GM18873 (cell line): ENCODE measurements around the gene NPLOC4.

Experiments
- ATAC-seq: cut with Tn5 transposase; IDR thresholded peaks from one replicate; pipeline ENCODE4 v1.9.1; 2021; ENCODE audit warnings: mild to moderate bottlenecking, moderate library complexity, moderate number of reproducible peaks; ENCODE audit not compliant: unreplicated experiment, low FRiP score

The NPLOC4 gene

DNA sequence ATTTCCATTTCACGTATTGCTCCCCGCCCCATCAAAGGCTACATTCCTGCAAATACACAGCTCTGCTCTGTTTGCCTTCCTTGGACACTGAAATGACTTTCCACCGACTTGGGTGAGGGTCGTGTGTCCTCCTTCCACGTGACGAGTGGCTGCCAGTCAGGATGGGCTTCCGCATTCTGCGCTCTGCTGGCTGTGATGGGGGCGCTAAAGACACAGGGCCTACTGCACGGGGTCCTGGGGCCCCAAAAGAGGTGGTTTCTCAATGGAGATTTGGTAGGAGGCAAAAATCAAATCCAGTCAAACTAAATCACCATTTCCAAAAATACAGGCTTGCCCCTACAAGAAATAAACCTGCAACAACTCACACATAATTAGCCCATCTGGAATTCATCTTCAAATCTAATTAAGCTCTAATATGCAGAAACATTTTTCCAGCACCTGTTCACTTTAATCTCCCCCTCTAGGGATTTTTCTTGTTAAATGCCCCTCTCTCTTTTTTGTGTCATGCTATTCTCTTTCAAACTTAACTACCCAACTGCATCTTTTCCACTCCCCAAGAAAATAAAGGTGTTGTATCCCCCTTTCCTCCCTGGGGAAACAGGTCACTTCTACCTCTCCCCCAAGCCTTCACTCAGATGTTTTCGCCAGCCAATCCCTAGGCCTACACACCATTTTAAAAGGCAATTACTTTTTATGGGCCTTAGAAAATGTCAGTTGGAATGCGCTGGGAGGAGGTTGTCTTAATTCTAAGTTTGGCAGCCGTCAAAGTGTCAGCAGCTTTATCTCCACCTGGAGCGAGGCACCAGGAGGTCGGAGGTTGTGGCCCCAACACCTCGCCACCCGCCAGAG is 62.9 kb downstream of the NPLOC4 start:
- ATAC-seq, result no peak

GRCh38 chr17:81572563-81573168 is 64.2 kb downstream of the NPLOC4 start:
- ATAC-seq, result no peak

- ATAC-seq, result no peak
Observed at GRCh38 chr17:81570964-81571363, 65.9 kb downstream of the NPLOC4 start.

- ATAC-seq, result no peak
Observed at GRCh38 chr17:81569986-81570514, 66.9 kb downstream of the NPLOC4 start.

- ATAC-seq, result no peak
Observed at GRCh38 chr17:81568416-81568815, 68.5 kb downstream of the NPLOC4 start.

DNA sequence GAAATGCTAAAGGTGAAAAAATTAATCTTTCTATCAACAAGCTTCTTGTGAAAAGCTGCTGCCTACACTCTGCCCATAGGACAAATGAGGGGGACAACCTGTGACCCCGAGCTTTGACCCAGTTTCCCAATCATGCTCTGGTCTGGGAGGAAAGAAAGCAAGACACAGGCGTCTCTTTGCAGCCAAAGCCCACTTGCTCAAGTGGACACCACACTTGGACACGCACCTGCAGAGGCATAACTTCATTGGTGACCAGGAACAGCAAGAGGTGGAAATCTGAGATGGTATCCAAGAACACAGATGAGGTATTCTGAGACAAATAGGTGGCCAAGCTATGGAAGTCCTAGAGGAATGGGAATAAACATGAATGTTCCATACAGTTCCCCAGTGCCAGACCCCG is 69.7 kb downstream of the NPLOC4 start:
- ATAC-seq, result no peak

DNA sequence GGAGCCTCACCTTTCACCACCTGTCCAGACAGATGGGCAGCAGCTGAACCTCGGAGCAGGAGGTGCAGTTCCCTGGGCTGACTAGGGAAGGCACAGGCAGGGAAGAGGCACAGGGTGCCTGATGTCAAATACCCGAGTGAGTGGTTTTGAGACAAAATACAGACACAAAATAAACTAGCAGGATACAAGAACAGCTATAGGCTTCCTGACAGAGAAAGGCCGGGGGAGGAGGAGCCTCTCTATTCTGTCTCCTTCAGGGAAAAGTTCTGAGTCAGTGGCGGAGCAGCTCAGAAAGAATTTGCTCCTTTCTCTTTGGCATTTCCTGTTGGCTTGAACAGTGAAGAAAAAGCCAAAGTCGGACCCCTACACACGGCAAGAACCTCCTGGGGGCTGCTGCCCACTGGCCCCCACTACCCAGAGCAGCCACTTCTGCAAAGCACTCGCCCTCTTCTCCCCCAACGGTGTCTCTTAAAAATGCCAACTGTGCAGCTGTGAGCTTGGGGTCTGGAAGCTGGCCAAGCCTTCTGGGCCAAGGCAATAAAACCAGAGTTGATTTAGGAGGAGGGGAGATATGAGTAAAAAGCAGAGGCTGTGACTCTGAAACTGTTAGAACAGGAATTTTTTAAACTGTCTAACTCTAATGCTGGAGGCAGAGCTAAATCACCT is 70.3 kb downstream of the NPLOC4 start:
- ATAC-seq, result no peak

GRCh38 chr17:81565231-81565630 is 71.7 kb downstream of the NPLOC4 start:
- no peak for ATAC-seq

DNA sequence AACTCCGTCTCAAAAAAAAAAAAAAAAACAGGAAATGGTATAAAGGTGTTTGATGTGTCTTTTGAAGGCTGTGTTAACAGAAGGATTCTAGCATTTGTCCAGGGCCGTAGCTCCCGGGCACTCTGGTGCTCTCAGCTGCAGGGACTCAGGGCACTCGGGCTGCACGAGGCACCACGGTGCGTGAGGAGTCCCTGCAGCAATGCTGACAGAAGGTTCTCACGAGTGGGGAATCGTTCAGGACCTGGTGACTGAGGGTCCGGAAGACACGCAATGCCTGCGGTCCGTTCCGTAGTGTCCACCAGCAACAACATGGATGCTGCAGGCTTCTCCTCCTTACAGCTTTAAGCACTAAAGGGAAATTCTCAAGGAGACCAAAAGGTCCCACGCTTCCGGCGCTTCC is 72.1 kb downstream of the NPLOC4 start:
- no peak for ATAC-seq

GRCh38 chr17:81563861-81564586 is 72.9 kb downstream of the NPLOC4 start:
- ATAC-seq, result no peak

DNA sequence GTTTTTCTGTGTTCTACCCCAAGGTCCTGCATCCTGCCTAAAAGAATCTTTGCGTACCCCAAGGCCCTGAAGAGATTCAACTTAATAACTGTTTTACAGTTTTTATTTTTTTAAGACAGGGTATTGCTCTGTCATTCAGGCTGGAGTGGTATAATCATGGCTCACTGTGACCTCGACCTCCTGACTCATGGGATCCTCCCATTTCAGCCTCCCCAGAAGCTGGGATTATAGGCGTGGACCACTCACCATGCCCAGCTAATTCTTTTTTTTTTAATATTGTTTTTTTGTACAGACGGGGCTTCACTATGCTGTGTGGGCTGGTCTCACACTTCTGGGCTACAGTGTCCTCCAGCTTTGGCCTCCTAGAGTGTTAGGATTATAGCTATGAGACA is 75.4 kb downstream of the NPLOC4 start:
- no peak for ATAC-seq

DNA sequence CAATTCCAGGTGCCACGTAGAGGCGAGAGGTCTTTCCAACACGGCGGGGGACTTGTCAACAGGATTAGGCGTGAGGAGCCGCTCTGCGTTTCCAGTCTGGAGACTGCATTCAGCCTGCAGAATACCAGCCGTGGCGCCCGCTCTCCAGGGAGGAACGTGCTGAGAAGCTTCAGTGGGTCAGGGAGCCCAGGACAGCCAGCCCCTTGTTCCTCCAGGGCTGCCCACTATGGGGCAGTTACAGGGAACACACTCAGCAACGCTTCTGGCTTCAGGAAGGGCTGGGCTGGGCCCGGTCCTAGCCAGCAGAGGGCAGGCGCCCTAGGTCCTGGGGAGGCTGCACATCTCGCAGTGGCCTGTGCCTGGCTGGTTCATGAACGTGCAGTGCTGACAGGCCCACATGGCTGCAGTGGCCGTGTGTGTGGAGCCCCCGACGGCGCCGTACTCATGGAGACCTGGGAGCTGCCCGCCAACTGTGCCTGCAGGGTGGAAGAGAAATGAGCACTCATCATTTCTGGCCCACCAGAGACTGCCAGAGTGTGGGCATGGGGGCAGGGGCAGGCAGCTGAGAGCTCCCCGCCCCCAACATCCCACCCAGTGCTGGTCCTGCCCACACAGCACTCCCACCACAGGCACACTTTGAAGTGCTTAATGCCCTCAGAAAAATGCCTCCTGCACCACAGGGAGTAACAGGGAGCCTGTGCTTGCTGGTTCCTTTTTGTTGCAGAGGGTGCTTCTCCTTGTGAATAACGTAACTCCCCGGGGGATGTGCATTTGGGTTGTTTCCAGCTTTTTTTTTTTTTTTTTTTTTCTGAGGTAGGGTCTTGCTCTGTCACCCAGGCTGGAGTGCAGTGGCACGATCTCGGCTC is 77.7 kb downstream of the NPLOC4 start:
- no peak for ATAC-seq

DNA sequence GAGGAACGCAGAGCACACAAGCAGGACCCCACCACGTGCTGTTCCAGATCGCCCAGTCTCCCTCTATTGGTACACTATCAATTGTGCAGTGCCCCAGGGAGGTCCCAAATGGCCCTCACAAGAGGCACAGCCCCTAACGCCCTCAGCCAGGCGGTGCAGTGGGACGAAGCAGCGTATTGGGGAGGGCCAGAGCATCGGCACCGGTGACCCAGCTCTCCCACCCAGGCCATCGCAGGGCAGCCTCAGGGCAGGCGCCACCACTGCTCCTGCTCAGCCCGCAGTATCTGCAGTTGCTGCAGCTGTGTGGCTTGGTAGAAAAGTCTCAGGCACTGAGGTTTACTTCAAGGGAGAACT is 78.8 kb downstream of the NPLOC4 start:
- ATAC-seq, result no peak

DNA sequence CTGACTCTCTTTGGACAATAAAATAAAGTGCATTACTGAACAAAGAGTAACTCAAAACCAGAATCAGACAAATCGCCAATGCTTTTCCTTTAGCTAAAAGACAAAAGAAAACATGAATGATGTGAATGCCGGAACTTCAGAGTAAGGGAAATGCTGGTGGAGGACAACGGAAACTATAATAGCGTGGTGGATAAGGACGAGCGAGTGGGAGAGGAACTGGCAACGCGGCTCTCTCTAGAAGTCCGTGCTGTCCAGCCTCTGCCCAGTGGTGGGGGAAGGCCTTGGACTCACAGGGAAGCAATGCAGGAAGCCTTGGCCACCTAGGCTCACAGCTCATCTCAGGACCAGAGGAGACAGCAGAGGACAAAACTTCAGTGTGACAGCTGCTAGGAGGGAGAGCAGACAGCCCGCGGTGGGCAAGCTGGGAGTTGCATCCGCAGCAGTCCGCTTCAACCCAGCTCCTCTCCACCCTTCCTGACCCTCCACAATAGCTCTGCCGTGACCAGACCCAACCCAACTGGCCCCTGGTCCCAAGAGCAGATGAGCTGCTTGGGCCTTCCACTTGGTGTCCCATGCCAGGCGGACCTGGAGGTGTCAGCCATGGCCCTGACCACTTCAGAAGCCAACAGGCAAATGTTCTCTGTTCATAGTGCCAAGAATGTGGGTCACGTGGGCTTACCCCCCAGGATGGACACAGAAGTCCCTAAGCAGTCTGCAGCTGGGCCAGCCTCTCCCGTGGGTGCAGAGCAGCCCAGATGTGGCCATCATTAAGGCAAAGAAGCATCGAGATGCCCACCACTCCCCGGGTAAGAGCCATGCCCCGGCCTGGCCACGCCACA is 79.4 kb downstream of the NPLOC4 start:
- no peak for ATAC-seq

DNA sequence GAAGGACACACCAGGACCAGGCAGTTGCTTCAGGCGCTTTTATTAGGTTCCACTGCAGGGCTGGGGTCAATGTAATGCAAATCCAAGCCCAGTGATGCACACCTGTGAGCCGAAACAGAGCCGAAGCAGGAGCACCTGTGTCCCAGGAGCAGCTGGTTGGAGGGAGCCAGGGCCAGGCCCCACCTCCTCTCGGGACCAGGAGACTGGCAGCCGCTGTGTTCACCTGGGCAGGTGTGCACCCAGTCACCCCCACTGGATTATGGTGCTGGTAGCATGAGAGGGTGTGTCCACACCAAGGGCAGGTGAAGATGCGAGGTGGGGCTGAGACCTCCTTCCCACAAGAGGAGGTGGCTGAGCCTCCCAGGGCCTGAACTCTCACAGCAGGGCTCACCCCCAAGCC is 80.0 kb downstream of the NPLOC4 start:
- ATAC-seq, result no peak

- no peak for ATAC-seq
Observed at GRCh38 chr17:81556175-81556691, 80.7 kb downstream of the NPLOC4 start.

- ATAC-seq, result no peak
Observed at GRCh38 chr17:81553616-81554181, 83.2 kb downstream of the NPLOC4 start.

DNA sequence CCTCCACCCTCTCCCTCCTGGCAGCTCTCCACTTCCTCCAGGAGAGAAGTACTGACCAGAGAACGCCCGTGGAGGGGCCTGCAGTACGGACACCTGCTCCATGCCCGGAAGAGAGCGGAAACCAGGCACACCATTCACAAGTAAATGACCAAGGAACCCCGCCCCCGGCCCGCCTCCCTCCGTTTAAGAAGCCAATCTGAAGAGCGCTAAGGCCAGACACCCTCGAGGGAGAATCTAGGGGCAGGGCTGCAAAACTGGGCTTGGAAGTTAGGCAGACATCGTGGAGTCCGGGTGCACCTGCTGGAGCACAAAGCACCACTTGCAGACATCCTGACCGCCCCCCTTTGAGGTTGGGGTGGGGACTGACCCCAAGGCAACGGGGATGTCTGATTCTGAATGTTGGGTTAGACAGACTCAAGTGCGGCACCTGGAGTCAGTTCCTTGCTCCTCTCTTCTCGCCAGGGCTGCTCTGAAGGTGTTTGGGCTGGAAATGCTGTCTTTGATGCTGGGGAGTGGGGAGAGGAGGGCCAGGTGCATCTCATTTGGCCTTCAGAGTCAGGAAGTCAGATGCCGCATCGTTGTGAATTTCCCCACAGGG is 83.8 kb downstream of the NPLOC4 start:
- peak; percentile 29 for ATAC-seq
